Activated CD8-positive, alpha-beta memory T cell treated with anti-CD3 and anti-CD28 coated beads, Interleukin-2, amount 50 U/mL, for 24 hours (primary cell): ENCODE measurements around the gene ASCC1.
"Not testable (repeated sequence)": the region's sequence is repeated elsewhere in the genome, so short reads cannot be mapped to it uniquely, and the experiment has no call there.

Source experiments
- DNase-seq: peaks from one replicate; pipeline ENCODE4 v3.0.0-alpha.2; 2020; ENCODE audit errors: extremely low read depth

Gene ASCC1

DNA sequence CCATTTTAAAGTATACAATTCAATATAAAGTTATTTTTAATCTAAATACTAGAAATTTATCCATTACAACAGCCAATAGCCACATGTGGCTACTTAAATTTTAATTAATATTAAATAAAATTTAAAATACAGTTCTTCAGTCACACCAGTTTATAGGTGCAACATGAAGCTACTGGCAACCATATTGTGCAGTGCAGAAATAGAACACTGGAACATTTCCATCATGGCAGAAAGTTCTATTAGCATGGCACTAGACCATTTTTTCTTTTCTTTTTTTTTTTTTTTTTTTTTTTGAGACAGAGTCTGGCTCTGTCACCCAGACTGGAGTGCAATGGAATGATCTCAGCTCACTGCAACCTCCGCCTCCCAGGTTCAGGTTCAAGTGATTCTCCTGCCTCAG, 5.2 kb upstream of the ASCC1 start:
- no peak for DNase-seq

DNA sequence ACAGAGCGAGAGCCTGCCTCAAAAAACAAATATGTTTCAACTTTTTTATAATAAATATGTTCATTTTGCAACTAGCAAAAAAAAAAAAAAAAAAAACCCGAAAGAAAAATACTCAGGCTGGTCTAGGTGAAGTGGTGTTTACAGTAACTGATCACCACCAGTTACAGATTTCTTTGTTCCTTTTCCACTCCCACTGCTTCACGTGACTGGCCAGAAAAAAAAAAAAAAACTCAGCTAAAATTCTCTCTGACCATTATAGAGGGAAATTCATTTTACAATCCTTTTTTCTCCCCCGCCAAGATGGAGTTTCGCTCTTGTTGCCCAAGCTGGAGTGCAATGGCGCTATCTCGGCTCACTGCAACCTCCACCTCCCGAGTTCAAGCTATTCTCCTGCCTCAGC, 4.6 kb upstream of the ASCC1 start:
- no peak for DNase-seq

DNA sequence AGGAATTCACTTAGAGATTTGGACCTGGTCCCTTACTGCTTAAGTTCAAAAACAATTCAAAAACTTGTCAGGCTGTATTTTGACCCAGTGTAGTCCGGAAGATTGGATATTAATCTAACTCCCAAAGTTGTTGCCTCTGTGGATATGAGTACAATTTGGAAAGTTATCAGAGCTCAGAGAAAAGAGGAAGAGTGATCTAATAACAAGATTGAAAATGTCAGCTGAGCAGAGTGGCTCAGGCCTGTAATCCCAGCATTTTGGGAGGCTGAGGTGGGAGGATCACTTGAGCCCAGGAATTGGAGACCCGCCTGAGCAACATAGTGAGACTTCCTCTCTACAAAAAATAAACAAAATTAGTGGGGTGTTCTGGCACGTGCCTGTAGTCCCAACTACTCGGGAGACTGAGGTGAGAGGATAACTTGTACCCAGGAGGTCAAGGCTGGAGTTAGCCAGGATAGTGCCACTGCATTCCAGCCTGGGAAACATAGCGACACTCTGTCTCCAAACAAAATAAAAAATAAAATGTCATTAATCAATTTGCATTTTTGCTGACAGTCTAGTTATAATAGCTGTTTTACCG, 3.2 kb upstream of the ASCC1 start:
- no peak for DNase-seq

DNA sequence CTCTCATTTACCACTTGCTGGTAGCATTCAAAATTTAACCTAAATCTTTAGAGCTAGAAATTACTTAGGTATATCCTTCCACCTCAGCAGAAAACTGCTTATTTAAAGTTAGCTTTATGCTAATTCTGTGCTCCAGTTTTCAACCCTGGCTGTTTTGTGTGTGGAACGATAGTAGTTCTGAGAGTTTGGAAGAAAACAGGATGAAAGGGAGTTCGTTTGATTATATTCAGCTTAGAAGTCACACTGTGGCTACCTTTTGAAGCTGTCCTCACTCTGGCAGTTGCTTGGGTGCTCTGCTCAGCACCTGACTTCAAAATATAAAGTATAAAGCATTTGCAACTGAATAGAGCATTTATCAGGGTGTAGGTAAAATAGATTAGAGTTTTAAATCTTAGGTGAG, 2.6 kb upstream of the ASCC1 start:
- no peak for DNase-seq

DNA sequence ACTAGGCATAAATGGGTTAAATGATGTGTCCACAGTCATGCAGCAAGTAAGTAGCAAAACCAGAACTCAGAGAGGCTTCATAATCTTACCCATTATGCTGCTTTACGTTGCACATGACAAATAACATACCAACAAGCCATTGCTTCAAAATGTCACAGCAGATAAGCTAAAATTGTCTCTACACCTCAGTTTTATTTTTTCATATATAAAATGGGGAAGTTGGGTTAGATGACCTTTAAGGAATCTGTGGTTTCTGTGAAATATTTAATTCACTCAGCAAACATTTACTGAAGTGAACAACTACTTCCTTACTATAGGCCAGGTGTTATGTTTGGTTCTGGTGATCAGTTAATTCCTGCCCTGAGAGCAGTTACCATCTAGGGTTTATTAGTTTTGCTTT, 2.2 kb upstream of the ASCC1 start:
- no peak for DNase-seq

DNA sequence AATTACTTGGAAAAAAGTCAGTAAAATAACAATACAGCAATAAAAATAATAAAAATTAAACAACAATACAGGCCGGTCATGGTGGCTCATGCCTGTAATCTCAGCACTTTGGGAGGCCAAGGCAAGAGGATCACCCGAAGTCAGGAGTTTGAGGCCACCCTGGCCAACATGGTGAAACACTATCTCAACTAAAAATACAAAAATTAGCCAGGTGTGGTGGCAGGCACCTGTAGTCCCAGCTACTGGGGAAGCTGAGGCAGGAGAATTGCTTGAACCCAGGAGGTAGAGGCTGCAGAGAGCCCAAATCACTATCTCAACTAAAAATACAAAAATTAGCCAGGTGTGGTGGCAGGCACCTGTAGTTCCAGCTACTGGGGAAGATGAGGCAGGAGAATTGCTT, 4.2 kb downstream of the ASCC1 start:
- DNase-seq: not testable (repeated sequence)

DNA sequence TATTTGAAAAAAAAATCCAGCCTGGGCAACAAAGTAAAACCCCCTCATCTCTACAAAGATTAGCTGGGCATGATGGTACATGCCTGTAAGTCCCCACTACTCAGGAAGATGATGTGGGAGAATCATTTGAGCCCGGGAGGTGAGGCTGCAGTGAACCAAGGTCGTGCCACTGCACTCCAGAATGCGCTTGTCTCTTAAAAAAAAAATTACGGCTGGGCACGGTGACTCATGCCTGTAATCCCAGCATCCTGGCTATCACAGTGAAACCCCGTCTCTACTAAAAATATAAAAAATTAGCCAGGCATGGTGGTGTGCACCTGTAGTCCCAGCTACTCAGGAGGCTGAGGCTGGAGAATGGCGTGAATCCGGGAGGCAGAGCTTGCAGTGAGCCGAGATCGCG, 4.7 kb downstream of the ASCC1 start:
- not testable (repeated sequence) for DNase-seq

DNA sequence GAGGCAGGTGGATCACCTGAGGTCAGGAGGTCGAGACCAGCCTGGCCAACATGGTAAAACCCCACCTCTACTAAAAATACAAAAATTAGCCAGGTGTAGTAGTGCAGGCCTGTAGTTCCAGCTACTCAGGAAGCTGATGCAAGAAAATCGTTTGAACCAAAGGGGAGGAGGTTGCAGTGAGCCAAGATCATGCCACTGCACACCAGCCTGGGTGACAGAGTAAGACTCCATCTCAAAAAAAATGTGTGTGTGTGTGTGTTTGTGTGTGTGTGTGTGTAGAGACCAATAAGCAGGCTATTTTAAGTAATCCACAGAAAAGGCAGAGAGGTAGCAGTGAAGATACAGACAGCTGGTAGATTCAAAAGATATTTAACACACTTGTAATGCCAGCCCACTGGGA, 7.5 kb downstream of the ASCC1 start:
- DNase-seq: not testable (repeated sequence)

DNA sequence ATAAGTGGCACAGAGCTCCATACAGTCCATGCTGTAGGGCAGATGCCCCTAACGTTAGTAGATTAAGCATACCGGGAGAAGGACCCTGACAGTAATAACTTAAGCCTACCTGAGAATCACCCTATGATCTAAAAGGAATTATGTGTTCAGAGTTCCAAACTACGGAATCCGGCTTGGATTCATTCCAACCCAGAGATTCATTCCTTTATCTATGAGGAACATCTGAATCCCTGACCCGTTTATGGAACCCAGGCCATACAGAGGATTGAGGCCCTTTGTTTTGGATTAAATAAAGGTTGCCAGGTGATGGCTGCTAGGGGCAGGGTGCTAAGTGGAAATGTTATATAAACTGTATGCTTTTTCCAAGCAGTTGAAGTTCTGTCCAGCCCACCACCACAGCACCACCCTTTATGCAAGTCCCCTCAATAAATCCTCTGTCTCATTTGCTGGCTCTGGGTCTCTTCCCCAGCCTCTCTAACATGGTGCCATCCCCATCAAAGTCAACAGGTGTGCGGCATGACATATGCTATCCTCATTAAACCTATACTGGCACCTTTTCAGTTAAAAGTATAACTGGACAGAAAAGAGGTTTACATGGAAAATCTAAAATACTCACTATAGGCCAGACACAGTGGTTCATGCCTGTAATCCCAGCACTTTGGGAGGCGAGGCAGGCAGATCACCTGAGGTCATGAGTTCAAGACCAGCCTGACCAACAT, 9.4 kb downstream of the ASCC1 start:
- DNase-seq: no peak

DNA sequence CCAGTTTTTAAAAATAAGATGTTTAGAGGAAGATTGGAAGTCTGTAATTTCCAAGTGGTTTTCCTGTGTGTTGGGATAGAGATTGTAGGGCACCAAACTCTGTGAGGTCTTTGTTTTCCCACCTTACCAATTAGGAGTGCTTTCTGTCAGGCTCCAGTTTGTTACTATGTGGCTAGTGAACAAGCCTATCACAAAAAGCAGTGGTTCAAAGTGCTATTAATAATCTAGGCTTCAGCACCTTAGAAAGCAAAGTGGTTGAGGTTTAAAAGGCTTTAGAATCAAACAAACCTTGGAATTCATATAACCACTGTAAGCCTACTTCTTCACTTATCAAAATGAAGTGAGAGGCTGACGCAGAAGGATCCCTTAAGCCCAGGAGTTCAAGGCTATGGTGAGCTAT, 11.4 kb downstream of the ASCC1 start:
- no peak for DNase-seq

DNA sequence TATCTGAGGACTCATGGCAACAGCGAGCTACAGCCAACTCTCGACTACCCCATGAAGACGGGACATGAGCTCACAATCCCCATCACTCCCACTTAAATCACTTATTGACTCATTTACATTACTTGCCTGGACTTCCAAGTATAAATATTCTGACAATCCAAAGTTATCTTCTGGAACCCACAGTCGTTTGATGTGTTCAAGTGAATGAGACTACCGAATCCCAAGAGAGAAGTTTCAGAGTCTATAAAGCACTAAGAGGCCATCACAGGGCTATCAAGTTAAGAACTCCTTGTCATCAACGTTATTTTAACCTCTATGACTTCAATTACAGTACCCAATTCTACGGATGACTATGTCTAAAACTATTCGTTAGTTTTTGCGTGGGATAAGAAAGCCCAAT, 11.8 kb downstream of the ASCC1 start:
- no peak for DNase-seq

DNA sequence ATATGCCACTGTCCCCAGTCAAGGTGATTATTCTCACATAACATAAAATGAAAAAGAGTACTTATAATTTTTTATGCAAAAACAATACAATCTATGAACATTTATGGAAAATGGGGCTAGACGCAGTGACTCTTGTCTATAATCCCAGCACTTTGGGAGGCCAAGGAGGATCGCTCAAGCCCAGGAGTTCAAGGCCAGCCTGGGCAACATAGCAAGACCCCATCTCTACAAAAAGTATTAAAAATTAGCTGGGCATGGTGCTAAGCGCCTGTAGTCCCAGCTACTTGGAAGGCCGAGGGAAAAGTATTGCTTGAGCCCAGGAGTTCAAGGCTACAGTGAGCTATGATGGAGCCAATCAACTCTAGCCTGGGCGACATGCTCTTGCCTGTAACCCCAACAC, 14.8 kb downstream of the ASCC1 start:
- no peak for DNase-seq

DNA sequence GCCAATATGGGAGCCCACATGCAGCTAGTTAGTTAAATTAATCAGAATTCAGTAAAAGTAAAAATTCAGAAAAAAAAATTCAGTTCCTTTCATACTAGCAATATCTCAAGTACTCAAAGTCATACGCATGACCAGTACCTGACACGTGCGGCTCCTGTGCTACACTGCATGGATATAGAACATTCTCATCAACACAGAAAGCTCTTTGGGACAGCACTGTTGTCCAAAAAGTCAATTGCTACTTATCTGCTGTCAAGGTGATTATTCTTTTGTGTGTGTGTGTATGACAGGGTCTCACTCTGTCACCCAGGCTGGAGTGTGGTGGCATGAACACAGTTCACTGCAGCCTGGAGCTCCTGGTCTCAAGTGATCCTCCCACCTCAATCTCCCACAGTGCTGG, 15.2 kb downstream of the ASCC1 start:
- no peak for DNase-seq

DNA sequence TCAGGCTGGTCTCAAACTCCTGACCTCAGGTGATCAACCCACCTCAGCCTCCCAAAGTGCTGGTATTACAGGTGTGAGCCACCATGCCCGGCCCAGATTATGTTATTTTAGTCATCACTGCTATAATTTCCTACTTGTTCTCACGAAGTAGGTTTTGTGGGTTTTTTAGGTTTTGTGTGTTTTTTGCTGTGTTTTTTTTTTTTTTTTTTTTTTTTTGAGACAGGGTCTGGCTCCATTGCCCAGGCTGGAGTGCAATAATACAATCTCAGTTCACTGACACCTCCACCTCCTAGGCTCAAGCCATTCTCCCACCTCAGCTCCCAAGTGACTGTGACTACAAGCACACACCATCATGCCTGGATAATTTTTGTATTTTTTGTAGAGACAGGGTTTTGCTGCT, 21.1 kb downstream of the ASCC1 start:
- no peak for DNase-seq

DNA sequence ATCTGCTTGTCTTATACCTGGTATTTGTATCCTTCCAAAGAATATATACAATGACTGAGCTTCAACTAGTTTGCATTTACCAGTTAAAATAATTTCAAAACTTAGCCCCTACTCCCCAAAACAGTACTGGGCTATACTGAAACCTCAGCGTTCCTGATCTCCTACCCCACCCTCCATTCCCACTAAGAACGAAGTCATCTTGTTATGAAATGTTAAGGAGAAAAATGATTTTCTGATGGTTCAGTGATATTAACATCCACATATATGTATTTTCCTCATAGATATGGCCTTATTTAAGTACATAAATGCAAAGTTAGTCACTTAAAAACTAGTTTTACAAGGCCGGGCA, 29.1 kb downstream of the ASCC1 start:
- DNase-seq: no peak

DNA sequence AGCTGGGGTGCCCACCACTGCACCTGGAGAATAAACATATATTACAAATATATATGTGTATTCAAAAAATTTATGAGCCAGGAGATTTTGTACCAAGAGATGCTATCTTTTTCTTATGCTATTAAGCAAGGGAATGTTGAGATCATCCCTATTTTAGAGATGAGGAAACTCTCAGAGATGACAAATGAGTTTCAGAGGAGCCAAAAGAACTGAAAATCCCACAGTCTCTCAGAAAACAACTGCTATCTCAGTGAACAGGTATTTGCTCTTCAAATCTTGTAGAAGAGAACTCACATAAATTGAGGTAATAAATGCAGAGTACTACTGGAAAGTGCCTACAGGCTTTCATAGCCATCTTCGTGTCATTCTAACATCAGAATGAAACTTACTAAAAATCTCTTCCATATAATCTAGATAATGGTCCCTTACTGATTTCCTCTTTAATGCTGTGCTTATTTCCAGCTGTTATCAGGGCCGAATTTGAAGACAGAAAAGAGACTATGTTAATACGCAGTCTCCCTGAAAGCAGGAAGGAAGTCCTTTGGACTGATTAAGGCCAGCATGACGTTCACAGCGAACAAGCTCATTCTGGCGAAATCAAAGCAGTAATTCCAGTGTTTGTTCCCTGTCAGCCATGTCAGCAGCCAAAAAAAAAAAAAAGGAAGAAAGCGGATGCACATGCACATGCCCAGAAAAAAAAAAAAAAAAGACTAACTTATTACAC, 29.7 kb downstream of the ASCC1 start:
- no peak for DNase-seq

DNA sequence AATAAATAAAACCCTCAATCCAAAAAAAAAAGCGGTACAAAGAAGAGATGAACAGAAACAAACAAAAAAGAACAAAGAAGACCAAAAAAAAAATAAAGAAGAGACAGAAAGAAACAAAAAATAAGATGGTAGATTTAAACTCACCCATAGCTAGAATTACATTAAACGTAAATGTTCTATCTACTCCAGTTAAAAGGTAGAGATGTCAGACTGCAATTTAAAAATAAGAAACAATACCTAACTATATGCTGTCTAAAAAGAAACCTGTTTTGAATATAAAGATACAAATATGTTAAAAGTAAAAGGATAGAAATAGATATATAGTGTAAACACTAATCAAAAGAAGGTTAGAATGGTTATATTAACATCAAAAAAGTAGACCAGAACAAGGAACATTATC, 31.9 kb downstream of the ASCC1 start:
- no peak for DNase-seq

DNA sequence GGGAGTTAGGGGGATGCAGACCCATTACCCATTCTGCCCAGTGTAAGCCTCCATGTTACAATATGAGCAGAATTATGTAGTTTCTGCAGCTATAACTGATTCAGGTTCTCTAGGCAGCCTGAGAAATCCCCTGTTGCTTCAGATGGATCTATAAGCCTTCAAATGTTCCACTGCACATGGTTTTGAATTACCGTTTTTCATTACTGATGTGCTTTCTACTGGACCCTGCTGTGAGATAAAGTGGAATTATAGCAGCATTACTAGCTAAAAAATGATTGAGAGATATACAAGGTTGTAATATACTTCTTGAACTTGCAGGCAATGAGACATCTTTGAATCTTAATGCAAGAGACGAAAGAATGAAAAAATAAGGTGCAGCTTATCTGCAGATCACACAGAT, 38.6 kb downstream of the ASCC1 start:
- DNase-seq: no peak

DNA sequence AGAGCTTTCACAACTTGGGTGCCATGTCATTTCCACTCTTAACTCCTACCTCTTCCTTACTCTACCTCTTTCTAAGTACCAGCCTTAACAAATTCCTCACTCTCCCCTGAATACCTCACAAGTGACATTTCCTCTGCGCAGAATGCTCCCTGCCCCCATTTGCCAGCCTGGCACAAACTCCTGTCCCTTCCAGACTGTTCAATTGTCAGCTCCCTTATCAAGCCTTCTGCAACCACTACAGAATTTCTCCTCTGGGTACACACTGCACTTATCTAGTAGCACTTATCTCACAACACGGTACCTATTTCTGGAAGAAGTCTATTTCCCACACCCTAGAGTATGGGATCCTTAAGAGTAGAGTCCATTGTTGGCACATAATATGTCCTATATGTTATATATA, 39.4 kb downstream of the ASCC1 start:
- no peak for DNase-seq

DNA sequence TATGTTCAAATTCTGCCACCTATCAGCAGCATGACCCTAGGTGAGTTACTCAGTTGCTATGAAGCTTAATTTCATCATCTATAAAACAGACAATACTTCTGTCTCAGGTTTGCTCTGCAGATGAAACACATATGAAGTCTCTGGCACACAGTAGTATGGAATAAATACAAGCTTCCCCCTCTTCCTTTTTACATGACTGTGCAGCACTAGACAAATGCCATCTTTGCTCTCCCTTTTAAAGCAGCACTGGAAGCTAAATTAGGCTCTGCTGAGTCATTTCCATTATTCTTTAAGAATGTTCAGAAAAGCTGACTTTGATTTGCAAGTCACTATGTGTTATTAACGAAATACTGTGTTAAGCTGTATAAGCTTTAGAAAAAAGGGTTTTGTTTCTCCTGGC, 40.9 kb downstream of the ASCC1 start:
- no peak for DNase-seq

DNA sequence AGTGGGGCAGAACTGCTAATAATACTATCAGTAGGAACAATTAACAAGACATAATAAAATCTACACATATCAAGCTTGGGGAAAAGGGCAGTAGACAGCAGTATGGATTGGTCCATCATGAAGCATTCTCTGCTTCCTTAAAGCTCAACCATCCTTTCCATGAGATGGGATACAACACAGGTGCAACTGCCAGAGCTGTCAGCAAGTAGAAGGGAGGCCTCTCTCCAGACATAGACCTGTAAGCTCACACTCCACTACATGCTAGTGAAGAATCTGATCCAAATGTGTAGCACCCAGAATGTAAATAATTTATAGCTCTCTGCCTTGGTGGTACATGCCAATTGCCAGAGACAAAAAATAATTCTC, 41.8 kb downstream of the ASCC1 start:
- DNase-seq: no peak

DNA sequence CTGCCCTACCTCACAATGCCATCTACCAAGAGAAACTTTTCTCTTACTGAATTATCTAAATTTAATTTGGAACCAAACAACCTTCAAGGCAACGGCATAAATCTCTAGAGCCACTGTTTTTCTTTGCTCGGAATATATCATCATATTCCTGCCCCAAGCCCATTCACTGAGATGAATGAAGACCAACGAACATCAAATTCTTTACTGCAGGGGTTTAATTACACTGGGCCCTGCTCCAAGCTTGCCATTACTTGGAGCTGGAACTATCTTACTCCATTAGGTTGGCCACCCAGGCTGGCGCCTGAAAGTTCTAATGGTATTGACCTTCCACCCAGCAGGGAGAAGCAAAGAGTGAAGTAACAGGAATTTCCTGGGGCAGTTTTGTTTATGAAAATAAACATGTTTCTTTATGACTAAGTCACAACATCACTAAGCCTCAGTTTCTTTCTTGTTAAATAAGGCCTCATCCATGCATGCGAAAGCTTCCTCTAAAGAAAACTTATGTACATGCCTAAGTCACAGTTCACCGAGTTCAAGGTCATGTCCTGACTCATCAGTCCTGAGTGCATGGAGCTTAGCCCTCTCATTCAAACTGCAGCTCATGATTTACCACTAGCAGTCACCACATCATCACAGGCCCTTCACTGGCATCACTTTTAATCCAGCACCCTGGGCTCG, 42.3 kb downstream of the ASCC1 start:
- no peak for DNase-seq

DNA sequence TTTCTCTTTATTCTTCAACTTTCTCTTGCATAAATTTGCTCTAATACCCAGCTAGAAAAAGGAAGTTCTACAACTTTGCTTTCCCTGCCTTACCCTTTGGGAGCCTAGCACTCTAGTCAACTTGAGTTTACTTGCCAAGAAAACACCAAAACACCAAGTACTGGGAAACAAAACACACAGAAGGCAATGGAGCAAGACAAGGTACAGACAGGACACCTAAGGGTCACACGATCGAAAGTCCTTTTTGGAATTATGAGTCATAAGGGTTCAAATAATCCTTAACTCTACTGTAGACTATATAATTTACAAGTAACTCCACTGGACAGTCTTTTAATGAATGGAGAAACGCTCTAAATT, 42.8 kb downstream of the ASCC1 start:
- no peak for DNase-seq
